ENCODE measurements around the gene TMEM91.

Gene TMEM91

DNA sequence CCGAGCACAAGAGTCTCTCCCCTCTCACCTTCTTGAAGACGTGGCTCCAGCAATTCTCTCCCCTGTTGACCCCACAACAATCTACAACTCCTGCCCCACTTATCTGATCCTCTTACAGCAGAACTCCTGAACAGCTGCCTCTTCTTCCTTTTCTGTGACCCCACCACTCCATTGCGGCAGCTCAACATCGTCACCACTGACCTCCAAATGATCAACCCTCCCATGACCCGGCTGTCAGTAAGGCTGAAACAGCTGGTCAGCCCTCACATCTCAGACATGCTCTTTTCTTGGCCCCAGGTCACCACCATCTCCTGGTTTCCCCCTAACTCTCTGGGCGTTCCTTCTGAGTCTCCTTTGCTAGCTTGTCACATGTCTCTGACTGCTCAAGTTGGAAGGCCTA, 19.0 kb downstream of the TMEM91 start:
- DNase-seq, result no peak
- Mint-ChIP-seq H3K27me3 (ENCODE audit: low read depth, poor library complexity) (no peaks in the 10 kb centered on the region), H3K9me3 (no peaks in the 10 kb centered on the region), H3K27ac (peak overlapping the region; percentile 37), H3K4me1 (peaks cover 49% of the 10 kb centered on the region), H3K36me3 (ENCODE audit: low read depth) (peaks cover 12% of the 10 kb centered on the region), H3K4me3 (peak overlapping the region; percentile 100)
- TF ChIP-seq, protein P1, sequence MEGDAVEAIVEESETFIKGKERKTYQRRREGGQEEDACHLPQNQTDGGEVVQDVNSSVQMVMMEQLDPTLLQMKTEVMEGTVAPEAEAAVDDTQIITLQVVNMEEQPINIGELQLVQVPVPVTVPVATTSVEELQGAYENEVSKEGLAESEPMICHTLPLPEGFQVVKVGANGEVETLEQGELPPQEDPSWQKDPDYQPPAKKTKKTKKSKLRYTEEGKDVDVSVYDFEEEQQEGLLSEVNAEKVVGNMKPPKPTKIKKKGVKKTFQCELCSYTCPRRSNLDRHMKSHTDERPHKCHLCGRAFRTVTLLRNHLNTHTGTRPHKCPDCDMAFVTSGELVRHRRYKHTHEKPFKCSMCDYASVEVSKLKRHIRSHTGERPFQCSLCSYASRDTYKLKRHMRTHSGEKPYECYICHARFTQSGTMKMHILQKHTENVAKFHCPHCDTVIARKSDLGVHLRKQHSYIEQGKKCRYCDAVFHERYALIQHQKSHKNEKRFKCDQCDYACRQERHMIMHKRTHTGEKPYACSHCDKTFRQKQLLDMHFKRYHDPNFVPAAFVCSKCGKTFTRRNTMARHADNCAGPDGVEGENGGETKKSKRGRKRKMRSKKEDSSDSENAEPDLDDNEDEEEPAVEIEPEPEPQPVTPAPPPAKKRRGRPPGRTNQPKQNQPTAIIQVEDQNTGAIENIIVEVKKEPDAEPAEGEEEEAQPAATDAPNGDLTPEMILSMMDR (IDR thresholded peaks at IDR 0.05), result no peak

DNA sequence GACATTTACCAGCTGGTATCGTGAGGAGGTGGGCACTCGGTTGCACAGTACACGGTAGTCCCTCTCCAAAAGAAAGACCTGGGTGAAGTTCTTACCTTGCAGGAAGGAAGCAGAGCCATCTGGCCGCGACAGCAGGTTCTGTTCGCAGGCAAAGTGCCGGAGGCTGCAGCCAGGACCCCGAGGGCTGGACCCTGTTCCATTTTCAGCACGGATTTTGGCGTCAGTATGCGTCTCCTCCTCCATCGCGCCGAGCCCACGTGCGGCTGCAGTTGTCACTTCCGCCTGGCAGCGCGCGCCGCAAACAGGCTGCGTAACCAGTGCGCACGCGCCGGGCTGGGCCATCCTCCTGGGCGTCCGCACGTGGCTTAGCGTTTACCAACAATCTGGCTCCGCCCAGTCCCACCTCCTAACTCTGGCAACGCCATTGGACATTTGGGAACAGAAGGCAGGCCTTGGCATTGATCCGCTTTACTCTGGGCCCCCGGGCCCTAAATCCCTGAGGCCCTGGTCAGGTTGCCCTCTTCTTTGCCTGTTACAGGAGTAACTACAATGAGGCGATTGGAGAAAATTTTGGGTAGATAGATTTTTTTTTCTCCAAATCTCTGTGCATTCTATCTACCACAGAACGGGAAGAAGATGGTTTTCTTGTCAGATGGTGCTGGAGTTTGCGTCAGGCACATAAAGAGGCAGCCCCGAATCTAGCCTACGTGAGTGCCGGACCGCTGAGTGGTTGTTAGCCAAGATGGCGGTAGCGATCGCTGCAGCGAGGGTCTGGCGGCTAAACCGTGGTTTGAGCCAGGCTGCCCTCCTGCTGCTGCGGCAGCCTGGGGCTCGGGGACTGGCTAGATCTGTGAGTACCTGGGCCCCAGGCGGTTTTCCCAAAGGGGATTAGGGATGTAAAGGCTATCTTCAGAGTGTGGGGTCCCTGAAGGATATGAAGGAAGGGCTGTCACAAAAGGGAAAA, 21.0 kb downstream of the TMEM91 start, which contains the start of the genes BCKDHA and EXOSC5:
BCKDHA (plus strand) TSS at position 733 of the 964 bp plus-strand sequence; CDS start at position 743, 10 bp downstream.
EXOSC5 (minus strand) TSS at position 274 of the 964 bp plus-strand sequence; CDS start at position 243, 31 bp downstream.
- Mint-ChIP-seq H3K36me3 (ENCODE audit: low read depth) (no peaks in the 10 kb centered on the region), H3K27me3 (ENCODE audit: low read depth, poor library complexity) (no peaks in the 10 kb centered on the region), H3K9me3 (no peaks in the 10 kb centered on the region), H3K4me1 (peaks cover 48% of the 10 kb centered on the region), H3K4me3 (peak within 1 kb of the TSS; percentile 100), H3K27ac (peak within 1 kb of the TSS; percentile 100)
- TF ChIP-seq, protein P1 (IDR thresholded peaks at IDR 0.05), result no peak
- peak; percentile 98 for DNase-seq

DNA sequence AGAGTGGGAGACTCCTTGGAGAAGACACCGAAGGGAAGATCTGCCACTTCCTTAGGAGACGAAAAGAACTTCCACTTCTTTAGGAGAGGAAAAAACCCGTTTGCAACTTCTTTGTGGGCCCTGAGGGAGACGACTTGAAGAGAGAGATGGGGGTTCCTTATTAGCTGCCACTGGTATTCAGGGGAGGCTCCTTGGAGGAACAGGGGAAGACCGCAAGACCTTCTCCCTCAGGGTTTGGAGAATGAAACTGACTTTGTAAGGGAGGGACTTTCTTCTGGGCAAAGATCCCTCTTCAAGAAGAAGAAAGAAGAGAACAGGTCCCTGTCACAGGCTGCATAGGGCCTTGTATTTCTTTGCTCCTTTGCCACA, 21.7 kb downstream of the TMEM91 start:
- Mint-ChIP-seq H3K36me3 (ENCODE audit: low read depth) (peaks cover 3% of the 10 kb centered on the region), H3K4me1 (peaks cover 44% of the 10 kb centered on the region), H3K27me3 (ENCODE audit: low read depth, poor library complexity) (no peaks in the 10 kb centered on the region), H3K4me3 (peak overlapping the region; percentile 100), H3K9me3 (no peaks in the 10 kb centered on the region), H3K27ac (peak overlapping the region; percentile 100)
- no peak for DNase-seq
- TF ChIP-seq, protein P1 (IDR thresholded peaks at IDR 0.05), result no peak

DNA sequence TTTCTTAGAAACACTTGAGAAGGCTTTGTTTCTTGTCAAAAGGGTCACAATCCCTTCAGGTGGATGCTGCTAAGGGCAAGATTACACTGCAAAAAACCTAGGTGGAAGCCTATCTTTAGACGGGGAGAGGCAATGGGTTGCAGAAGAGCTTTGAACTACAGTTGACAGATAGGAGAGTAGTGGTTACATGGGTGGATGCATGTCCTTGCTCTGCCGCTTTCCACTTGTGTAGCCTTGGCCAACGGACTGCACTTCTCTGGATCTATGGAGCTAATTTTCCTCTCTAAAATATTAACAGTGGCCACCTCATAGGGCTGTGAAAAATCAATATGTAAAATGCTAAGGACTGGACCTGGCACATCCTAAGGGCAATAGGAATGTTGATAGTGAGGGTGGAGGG, 22.3 kb downstream of the TMEM91 start:
- H3K36me3 Mint-ChIP-seq (ENCODE audit: low read depth), result peaks cover 4% of the 10 kb centered on the region
- H3K4me3 Mint-ChIP-seq, result peak overlapping the region; percentile 100
- no peak for DNase-seq
- no peaks in the 10 kb centered on the region for H3K27me3 Mint-ChIP-seq (ENCODE audit: low read depth, poor library complexity)
- TF ChIP-seq, protein P1 (IDR thresholded peaks at IDR 0.05), result no peak
- H3K4me1 Mint-ChIP-seq, result peaks cover 44% of the 10 kb centered on the region
- H3K27ac Mint-ChIP-seq, result peak overlapping the region; percentile 20
- no peaks in the 10 kb centered on the region for H3K9me3 Mint-ChIP-seq

DNA sequence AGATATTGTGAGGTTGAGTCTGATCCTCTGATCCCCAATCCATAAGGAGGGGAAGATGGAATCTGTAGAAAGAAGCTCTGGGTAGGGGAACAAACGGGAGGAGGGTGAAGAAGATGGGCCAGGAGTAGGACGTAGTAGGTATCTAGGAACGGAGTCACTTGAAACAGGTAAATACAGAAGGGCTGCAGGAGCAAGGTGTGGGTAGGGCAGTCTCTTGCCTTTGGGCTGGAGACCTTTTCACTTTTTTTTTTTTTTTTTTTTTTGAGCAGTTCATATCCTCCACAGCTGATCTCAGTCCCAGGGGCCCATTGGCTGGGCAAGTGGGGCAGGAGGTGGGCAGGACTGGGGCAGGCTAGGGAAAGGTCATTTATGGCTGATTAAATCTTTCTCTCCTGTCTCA, 22.8 kb downstream of the TMEM91 start:
- Mint-ChIP-seq H3K27ac (peak overlapping the region; percentile 20), H3K9me3 (no peaks in the 10 kb centered on the region)

More for the DNA sequence above, 22.8 kb downstream of the TMEM91 start:
- H3K36me3 Mint-ChIP-seq (ENCODE audit: low read depth), result peaks cover 4% of the 10 kb centered on the region
- H3K4me1 Mint-ChIP-seq, result peaks cover 44% of the 10 kb centered on the region
- DNase-seq, result no peak
- H3K4me3 Mint-ChIP-seq, result peak overlapping the region; percentile 100
- no peaks in the 10 kb centered on the region for H3K27me3 Mint-ChIP-seq (ENCODE audit: low read depth, poor library complexity)
- TF ChIP-seq, protein P1 (IDR thresholded peaks at IDR 0.05), result no peak
